ENCODE results near the gene ZNF678.
"Not testable (repeated sequence)": the region's sequence is repeated elsewhere in the genome, so short reads cannot be mapped to it uniquely, and the experiment has no call there.

ZNF678 gene

GRCh38 chr1:227551881-227552280 lies 11.5 kb upstream of the ZNF678 start:
- not testable (repeated sequence) for DNase-seq (ENCODE audit: low read depth in 2 of 2)

DNA sequence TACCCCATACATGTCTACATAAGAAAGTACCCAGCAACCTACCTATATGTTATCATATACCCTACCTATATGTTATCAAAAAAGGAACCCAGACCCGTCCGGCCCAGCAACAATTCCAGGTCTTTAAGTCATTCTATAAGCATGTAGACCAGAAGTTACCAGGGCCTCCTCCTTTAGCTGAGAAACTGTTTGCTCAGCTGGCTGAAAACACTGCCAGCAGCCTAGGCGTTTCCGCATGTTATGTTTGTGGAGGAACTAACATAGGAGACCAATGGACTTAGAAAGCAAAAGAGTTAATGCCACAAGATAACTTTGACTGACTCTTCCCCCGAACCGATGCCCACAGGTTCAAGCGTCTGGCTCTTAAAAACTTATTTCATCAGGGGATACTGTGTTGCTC lies 7.1 kb upstream of the ZNF678 start:
- no peak for DNase-seq (ENCODE audit: low read depth in 2 of 2)

- no peak for DNase-seq (ENCODE audit: low read depth in 2 of 2)
These were observed 5.2 kb upstream of the ZNF678 start for GRCh38 chr1:227557962-227558725.

DNA sequence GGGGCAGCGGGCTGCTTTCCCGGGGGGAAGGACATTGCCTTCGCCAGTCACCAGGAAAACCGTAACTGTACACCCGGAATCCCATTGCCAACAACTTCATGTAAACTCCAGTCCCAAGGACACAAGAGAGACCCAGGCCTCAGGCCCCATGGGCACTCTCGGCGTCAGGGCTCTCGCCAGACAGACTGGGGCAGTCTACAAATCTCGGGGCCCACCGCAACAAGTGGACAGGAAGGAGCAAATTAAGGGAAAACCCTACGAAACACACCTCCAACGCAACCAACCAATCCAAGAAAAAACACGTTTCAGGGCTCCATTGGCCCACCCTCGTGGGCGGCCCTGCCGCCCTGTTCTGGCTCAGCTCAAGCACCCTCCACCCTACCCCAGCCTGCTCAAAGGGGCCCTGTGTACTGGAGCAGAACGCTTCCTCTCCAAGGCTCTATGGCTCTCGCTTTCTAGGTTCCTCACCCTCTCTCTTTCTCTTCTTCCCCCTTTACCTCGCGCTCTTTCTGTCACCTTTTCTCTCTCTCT lies 4.6 kb upstream of the ZNF678 start:
- DNase-seq (ENCODE audit: low read depth in 2 of 2), result no peak

GRCh38 chr1:227559499-227559898 lies 3.9 kb upstream of the ZNF678 start:
- DNase-seq (ENCODE audit: low read depth in 2 of 2), result no peak

- DNase-seq (ENCODE audit: low read depth in 2 of 2), result no peak
These were observed 3.4 kb upstream of the ZNF678 start for GRCh38 chr1:227559926-227560325.

GRCh38 chr1:227560393-227561173 lies 2.8 kb upstream of the ZNF678 start:
- DNase-seq (ENCODE audit: low read depth in 2 of 2), result no peak

- DNase-seq (ENCODE audit: low read depth in 2 of 2), result no peak
These were observed 2.0 kb upstream of the ZNF678 start for GRCh38 chr1:227561241-227561907.

GRCh38 chr1:227562037-227562436 lies 1.3 kb upstream of the ZNF678 start:
- no peak for DNase-seq (ENCODE audit: low read depth in 2 of 2)

GRCh38 chr1:227562933-227563323 lies 428 bp upstream of the ZNF678 start:
- no peak for DNase-seq (ENCODE audit: low read depth in 2 of 2)

- DNase-seq (ENCODE audit: low read depth in 2 of 2), result no peak
These were observed 3.9 kb downstream of the ZNF678 start for GRCh38 chr1:227567256-227567655.

GRCh38 chr1:227568593-227568992 lies 5.2 kb downstream of the ZNF678 start:
- no peak for DNase-seq (ENCODE audit: low read depth in 2 of 2)

DNA sequence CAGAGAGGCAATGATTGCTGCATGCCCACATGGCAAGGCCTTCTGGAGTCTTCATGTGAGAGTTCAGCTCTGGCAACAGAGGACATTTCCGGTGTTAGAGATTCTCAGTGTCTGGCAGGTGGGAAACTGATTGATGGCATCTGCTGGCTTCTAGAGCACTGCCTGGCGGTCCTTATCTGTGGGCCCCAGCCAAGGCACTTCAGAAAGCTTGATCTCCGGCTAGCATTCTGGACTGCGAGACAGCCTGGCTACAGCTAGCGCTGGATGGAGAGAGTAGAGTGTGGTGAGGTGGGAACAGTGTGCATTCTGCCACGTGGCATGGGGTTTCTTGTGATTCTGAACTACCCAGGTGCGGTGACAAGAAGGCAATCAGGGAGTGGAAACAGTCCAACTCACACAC lies 9.4 kb downstream of the ZNF678 start:
- DNase-seq (ENCODE audit: low read depth in 2 of 2), result no peak

GRCh38 chr1:227574926-227575325 lies 11.6 kb downstream of the ZNF678 start:
- no peak for DNase-seq (ENCODE audit: low read depth in 2 of 2)

DNA sequence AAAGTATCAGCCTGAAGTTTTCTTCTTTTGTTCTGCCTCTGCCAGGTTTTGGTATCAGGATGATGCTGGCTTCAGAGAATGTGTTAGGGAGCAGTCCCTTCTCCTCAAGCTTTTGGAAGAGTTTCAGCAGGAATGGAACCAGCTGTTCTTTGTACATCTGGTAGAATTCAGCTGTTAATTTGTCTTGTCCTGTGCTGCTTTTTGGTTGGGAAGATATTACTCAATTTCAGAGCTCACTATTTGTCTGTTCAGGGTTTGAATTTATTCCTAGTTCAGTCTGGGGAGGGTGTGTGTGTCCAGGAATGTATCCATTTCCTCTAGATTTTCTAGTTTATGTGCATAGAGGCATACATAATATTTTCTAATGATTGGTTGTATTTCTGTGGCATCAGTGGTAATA lies 12.8 kb downstream of the ZNF678 start:
- DNase-seq (ENCODE audit: low read depth in 2 of 2), result no peak

GRCh38 chr1:227577500-227577899 lies 14.1 kb downstream of the ZNF678 start:
- no peak for DNase-seq (ENCODE audit: low read depth in 2 of 2)

GRCh38 chr1:227583354-227583753 lies 20.0 kb downstream of the ZNF678 start:
- no peak for DNase-seq (ENCODE audit: low read depth in 2 of 2)

DNA sequence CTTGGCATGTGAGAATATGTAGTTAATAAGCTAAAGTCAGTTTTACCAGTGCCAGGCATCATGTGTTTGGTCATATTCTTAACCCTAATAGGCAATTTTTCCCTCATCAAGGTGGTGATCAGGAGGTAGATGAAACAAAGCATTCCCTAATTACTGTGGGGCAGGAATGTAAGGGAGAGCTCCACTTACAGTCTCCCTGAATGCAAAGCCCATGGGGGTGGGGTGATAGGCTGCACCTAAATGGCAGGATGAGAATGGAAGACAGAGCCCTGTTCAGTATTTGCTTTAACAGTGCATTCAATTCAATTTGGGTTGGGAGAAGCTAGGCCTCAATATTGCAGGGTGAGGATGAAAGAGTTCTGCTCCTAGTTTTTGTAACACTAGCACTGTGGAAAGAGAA lies 23.4 kb downstream of the ZNF678 start:
- no peak for DNase-seq (ENCODE audit: low read depth in 2 of 2)

DNA sequence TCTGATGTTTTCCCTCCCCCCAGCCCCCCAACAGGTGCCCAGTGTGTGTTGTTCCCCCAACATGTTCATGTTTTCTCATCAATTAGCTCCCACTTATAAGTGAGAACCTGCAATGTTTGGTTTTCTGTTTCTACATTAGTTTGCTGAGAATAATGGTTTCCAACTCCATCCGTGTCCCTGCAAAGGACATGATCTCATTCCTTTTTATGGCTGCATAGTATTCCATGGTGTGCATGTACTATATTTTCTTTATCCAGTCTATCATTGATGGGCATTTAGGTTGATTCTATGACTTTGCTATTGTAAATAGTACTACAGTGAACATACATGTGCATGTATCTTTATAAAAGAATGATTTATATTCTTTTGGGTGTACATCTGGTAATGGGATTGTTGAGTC lies 24.6 kb downstream of the ZNF678 start:
- no peak for DNase-seq (ENCODE audit: low read depth in 2 of 2)

- not testable (repeated sequence) for DNase-seq (ENCODE audit: low read depth in 2 of 2)
These were observed 25.4 kb downstream of the ZNF678 start for GRCh38 chr1:227588769-227589168.

DNA sequence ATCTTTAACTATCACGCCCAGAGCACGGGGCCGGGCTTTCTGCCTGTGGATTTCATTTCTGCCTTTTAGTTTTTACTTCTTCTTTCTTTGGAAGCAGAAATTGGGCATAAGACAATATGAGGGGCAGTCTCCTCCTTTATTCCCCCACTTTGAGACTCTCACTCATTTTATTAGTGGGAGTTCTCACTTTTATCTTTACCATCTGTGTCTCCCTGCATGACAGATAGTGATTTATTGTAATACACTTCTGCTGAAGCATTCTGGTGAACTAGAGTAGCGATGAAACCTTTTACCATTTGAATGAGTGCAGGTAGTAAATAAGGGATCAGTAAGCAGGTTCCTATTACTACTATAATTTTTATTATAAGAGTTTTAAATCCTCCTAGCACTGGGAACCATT lies 26.4 kb downstream of the ZNF678 start:
- not testable (repeated sequence) for DNase-seq (ENCODE audit: low read depth in 2 of 2)

GRCh38 chr1:227596222-227596621 lies 32.9 kb downstream of the ZNF678 start:
- DNase-seq (ENCODE audit: low read depth in 2 of 2), result not testable (repeated sequence)

Measured in stimulated activated CD4-positive, alpha-beta T cell treated with anti-CD3 and anti-CD28 coated beads, Interleukin-4, amount 100 ng/mL, for 48 hours (primary cell).